Measurements from ENCODE around the gene ARPC2. TPM values are rescaled to one million over a fixed set of nuclear protein-coding genes. Genes with fewer than 3 reads are reported as not detected.
A peak's percentile ranks its signal among the peaks of the same experiment; 100 is the strongest.

The ARPC2 gene
- total and polyA plus RNA-seq, 2 of the 13 experiments (the other 11 are each of a cell fraction or from before 2014, with no cell fraction given): 168 to 303 TPM

DNA sequence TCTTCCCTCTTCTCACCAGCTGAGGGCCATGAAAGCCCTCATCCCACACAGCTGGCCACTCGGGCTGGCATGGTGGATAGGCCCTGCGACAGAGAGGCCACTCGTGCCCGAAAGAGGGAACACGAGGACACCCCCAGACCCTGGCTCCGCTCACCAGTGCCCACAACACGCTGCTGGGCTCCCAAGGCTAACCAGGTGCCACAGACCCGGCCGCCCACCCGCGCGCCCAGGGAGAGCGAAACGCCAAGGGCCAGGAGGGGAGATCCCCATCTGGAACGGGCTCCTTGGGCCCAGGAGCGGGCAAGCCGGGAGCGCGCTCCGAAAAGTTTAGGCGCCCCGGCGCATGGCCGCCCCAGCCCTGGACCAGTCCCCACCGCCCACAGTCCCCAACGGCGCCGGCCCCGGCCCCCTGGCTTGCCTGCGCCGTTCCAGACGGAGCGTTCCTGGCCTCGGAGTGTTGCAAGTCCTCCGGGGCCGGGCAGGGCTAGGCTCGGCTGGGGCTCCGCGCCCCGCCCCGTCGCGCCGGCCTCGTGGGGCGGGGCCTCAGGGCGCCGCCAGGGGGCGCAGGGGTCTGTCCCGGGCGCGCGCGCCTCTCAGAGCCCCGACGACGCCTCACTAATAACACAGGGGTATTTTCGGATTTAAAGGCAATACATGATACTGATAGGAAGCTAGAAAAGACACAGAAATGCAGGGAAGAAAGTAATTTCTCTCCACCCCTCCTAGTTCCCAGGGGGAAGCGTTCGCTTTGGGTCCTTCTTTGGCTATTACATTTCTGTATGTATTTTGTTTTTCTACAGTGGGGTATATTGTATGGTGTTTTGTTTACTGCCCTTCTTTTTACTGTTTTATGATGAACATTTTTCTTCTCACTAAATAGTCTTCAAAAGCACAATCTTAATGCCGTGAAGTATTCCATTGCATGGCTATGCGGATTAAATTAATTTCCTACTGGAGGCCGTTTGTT lies 75.3 kb downstream of the ARPC2 start, which contains the start of gene TMBIM1 (continued):
- TF ChIP-seq, protein P1, sequence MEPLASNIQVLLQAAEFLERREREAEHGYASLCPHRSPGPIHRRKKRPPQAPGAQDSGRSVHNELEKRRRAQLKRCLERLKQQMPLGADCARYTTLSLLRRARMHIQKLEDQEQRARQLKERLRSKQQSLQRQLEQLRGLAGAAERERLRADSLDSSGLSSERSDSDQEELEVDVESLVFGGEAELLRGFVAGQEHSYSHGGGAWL (CRISPR knock-in tag; IDR thresholded peaks at IDR 0.05): peak; percentile 78
- TF ChIP-seq, protein P2, sequence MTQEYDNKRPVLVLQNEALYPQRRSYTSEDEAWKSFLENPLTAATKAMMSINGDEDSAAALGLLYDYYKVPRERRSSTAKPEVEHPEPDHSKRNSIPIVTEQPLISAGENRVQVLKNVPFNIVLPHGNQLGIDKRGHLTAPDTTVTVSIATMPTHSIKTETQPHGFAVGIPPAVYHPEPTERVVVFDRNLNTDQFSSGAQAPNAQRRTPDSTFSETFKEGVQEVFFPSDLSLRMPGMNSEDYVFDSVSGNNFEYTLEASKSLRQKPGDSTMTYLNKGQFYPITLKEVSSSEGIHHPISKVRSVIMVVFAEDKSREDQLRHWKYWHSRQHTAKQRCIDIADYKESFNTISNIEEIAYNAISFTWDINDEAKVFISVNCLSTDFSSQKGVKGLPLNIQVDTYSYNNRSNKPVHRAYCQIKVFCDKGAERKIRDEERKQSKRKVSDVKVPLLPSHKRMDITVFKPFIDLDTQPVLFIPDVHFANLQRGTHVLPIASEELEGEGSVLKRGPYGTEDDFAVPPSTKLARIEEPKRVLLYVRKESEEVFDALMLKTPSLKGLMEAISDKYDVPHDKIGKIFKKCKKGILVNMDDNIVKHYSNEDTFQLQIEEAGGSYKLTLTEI (CRISPR knock-in tag; conservative IDR thresholded peaks at IDR 0.05): no peak
- TF ChIP-seq, protein P3, sequence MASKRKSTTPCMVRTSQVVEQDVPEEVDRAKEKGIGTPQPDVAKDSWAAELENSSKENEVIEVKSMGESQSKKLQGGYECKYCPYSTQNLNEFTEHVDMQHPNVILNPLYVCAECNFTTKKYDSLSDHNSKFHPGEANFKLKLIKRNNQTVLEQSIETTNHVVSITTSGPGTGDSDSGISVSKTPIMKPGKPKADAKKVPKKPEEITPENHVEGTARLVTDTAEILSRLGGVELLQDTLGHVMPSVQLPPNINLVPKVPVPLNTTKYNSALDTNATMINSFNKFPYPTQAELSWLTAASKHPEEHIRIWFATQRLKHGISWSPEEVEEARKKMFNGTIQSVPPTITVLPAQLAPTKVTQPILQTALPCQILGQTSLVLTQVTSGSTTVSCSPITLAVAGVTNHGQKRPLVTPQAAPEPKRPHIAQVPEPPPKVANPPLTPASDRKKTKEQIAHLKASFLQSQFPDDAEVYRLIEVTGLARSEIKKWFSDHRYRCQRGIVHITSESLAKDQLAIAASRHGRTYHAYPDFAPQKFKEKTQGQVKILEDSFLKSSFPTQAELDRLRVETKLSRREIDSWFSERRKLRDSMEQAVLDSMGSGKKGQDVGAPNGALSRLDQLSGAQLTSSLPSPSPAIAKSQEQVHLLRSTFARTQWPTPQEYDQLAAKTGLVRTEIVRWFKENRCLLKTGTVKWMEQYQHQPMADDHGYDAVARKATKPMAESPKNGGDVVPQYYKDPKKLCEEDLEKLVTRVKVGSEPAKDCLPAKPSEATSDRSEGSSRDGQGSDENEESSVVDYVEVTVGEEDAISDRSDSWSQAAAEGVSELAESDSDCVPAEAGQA (IDR thresholded peaks at IDR 0.05; ENCODE audit: low read depth): no peak
- TF ChIP-seq, protein P3 (CRISPR knock-in tag; IDR thresholded peaks at IDR 0.05; ENCODE audit: borderline replicate concordance): peak; percentile 30; the same call in 1 of the 2 replicates
- peak; percentile 61; the same call in 1 of the 2 replicates for TF ChIP-seq KLF6 (CRISPR knock-in tag; IDR thresholded peaks at IDR 0.05)
- TF ChIP-seq, protein P4, sequence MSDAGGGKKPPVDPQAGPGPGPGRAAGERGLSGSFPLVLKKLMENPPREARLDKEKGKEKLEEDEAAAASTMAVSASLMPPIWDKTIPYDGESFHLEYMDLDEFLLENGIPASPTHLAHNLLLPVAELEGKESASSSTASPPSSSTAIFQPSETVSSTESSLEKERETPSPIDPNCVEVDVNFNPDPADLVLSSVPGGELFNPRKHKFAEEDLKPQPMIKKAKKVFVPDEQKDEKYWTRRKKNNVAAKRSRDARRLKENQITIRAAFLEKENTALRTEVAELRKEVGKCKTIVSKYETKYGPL (CRISPR knock-in tag; IDR thresholded peaks at IDR 0.05): no peak; the same call in 1 of the 2 replicates
- TF ChIP-seq SOX6 (IDR thresholded peaks at IDR 0.05): no peak
- TF ChIP-seq SOX6 (CRISPR knock-in tag; IDR thresholded peaks at IDR 0.05): peak; percentile 42
- TF ChIP-seq, protein P5, sequence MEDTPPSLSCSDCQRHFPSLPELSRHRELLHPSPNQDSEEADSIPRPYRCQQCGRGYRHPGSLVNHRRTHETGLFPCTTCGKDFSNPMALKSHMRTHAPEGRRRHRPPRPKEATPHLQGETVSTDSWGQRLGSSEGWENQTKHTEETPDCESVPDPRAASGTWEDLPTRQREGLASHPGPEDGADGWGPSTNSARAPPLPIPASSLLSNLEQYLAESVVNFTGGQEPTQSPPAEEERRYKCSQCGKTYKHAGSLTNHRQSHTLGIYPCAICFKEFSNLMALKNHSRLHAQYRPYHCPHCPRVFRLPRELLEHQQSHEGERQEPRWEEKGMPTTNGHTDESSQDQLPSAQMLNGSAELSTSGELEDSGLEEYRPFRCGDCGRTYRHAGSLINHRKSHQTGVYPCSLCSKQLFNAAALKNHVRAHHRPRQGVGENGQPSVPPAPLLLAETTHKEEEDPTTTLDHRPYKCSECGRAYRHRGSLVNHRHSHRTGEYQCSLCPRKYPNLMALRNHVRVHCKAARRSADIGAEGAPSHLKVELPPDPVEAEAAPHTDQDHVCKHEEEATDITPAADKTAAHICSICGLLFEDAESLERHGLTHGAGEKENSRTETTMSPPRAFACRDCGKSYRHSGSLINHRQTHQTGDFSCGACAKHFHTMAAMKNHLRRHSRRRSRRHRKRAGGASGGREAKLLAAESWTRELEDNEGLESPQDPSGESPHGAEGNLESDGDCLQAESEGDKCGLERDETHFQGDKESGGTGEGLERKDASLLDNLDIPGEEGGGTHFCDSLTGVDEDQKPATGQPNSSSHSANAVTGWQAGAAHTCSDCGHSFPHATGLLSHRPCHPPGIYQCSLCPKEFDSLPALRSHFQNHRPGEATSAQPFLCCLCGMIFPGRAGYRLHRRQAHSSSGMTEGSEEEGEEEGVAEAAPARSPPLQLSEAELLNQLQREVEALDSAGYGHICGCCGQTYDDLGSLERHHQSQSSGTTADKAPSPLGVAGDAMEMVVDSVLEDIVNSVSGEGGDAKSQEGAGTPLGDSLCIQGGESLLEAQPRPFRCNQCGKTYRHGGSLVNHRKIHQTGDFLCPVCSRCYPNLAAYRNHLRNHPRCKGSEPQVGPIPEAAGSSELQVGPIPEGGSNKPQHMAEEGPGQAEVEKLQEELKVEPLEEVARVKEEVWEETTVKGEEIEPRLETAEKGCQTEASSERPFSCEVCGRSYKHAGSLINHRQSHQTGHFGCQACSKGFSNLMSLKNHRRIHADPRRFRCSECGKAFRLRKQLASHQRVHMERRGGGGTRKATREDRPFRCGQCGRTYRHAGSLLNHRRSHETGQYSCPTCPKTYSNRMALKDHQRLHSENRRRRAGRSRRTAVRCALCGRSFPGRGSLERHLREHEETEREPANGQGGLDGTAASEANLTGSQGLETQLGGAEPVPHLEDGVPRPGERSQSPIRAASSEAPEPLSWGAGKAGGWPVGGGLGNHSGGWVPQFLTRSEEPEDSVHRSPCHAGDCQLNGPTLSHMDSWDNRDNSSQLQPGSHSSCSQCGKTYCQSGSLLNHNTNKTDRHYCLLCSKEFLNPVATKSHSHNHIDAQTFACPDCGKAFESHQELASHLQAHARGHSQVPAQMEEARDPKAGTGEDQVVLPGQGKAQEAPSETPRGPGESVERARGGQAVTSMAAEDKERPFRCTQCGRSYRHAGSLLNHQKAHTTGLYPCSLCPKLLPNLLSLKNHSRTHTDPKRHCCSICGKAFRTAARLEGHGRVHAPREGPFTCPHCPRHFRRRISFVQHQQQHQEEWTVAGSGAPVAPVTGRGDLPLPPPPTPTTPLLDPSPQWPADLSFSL (CRISPR knock-in tag; IDR thresholded peaks at IDR 0.05): no peak
- no peak for TF ChIP-seq CHCHD3 (CRISPR knock-in tag; IDR thresholded peaks at IDR 0.05)
- peak; percentile 68 for TF ChIP-seq ERF (CRISPR knock-in tag; IDR thresholded peaks at IDR 0.05)
- TF ChIP-seq GZF1 (CRISPR knock-in tag; IDR thresholded peaks at IDR 0.05): no peak
